ENCODE results near the gene TACC2. TPM values are rescaled to one million over a fixed set of nuclear protein-coding genes. Genes with fewer than 3 reads are reported as not detected.

Gene TACC2
- total and polyA plus RNA-seq, 2 donors (not counting 3 experiments of a cell fraction or from before 2014, with no cell fraction given) = 14.4 to 46.2 TPM

DNA sequence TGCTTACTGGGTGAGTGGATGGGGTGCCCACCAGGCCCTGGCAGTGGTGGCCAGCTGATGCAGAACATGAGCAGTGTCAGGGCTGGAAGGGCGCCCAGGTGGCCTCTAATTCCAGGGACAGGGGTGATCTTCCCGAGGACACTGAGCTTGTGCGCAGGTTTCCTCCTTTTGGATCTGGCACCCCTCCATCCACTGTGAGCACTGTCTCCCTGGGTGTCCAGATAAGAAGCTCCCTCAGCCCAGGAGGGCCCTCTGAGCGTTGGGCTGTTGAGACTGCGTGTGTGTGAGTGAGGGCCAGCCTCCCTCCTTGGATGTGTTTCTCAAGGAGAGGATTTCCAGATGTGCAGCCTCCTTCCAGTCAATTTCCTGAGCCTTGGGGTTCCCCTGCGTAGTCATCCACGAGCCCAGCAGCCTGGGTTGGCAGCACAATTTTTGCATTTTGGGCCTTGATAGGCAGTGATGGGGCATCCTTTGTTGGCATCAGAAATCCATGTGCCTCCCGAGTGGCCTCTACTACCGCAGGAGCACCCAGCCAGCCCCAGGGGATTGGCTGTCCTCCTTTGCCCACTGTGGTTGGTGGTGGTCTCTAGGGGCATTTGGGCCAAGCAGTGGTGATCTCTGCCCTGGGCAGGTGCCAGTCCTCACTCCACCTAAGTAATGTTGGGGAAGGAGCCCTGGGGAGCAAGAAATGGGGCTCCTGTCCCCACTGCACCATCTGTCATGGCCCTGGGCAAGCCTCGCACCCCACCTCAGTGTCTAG lies 261.2 kb downstream of the TACC2 start:
- Histone ChIP-seq H3K9me1 (replicated peaks; ENCODE audit: control insufficient read depth, extremely low read depth, insufficient read depth, low read length) (no peaks in the 10 kb centered on the region), H3K4me1 (ENCODE audit: control insufficient read depth, extremely low read depth, insufficient read depth, low read length) (no peaks in the 10 kb centered on the region), H3K36me3 (ENCODE audit: control insufficient read depth in 2 of 2, extremely low read depth in 1 of 2, insufficient read depth in 2 of 2, low read length in 2 of 2) (peaks cover 4 to 9% of the 10 kb centered on the region in 2 experiments), H3K79me2 (ENCODE audit: control insufficient read depth, insufficient read depth, low read length) (no peaks in the 10 kb centered on the region), H3K9ac (replicated peaks; ENCODE audit: extremely low read depth, insufficient read depth, low read length) (no peak overlapping the region), H3K4me3 (replicated peaks in 1 of 3; ENCODE audit: insufficient read depth in 1 of 3, low read depth in 1 of 3, low read length in 3 of 3) (no peak overlapping the region), H3K9me3 (replicated peaks; ENCODE audit: control insufficient read depth, insufficient read depth, low read length) (no peaks in the 10 kb centered on the region), H4K20me1 (replicated peaks; ENCODE audit: control insufficient read depth, extremely low read depth, insufficient read depth, low read length) (no peaks in the 10 kb centered on the region), H3K27ac (ENCODE audit: insufficient read depth, low read depth, low read length) (no peak overlapping the region), H3K27me3 (ENCODE audit: control insufficient read depth in 2 of 2, insufficient read depth in 2 of 2, low read length in 2 of 2) (no peaks in the 10 kb centered on the region), H2AFZ (ENCODE audit: low read depth, low read length) (no peak overlapping the region), H3K4me2 (ENCODE audit: insufficient read depth, low read length) (no peak overlapping the region)
- DNase-seq (ENCODE audit: low read depth, low spot score) (no peak), FAIRE-seq (no peak)
- TF ChIP-seq JUN (IDR thresholded peaks at IDR 0.05; ENCODE audit: borderline replicate concordance, insufficient read depth, insufficient read length, low read depth) (no peak), EZH2 (IDR thresholded peaks at IDR 0.05; ENCODE audit: borderline replicate concordance, low read depth, low read length, severe bottlenecking) (no peak), MYC (IDR thresholded peaks at IDR 0.05; ENCODE audit: low read depth, low read length) (no peak), POLR2AphosphoS5 (IDR thresholded peaks at IDR 0.05; ENCODE audit: insufficient read depth, low read depth, low read length) (no peak), FOS (IDR thresholded peaks at IDR 0.05; ENCODE audit: borderline replicate concordance, insufficient read depth, low read length) (no peak), GATA2 (IDR thresholded peaks at IDR 0.05; ENCODE audit: insufficient read depth, insufficient read length, low read depth, low read length) (no peak), POLR2A (IDR thresholded peaks at IDR 0.05; ENCODE audit: low read depth, low read length) (no peak)
- TF ChIP-seq, protein P1, sequence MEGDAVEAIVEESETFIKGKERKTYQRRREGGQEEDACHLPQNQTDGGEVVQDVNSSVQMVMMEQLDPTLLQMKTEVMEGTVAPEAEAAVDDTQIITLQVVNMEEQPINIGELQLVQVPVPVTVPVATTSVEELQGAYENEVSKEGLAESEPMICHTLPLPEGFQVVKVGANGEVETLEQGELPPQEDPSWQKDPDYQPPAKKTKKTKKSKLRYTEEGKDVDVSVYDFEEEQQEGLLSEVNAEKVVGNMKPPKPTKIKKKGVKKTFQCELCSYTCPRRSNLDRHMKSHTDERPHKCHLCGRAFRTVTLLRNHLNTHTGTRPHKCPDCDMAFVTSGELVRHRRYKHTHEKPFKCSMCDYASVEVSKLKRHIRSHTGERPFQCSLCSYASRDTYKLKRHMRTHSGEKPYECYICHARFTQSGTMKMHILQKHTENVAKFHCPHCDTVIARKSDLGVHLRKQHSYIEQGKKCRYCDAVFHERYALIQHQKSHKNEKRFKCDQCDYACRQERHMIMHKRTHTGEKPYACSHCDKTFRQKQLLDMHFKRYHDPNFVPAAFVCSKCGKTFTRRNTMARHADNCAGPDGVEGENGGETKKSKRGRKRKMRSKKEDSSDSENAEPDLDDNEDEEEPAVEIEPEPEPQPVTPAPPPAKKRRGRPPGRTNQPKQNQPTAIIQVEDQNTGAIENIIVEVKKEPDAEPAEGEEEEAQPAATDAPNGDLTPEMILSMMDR (IDR thresholded peaks at IDR 0.05; ENCODE audit: extremely low read depth in 1 of 2, insufficient read depth in 1 of 2, low read depth in 1 of 2, low read length in 2 of 2) = no peak
- TF ChIP-seq, protein P2, sequence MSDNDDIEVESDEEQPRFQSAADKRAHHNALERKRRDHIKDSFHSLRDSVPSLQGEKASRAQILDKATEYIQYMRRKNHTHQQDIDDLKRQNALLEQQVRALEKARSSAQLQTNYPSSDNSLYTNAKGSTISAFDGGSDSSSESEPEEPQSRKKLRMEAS (IDR thresholded peaks at IDR 0.05; ENCODE audit: insufficient read depth, insufficient read length) = no peak
- BruUV-seq (replicated peaks) = no TSS peak
- intact Hi-C loops (cut with micrococcal nuclease) = no loop called here
- dilution Hi-C loops (cut with MboI; ENCODE audit: extremely low pct_ligation_motif_present, low sequenced_read_pairs) = no loop called here
- ChIA-PET CTCF (no interaction called here), POLR2A (no interaction called here)
